ENCODE measurements around the gene ZNF70. TPM values are rescaled to one million over a fixed set of nuclear protein-coding genes. Genes with fewer than 3 reads are reported as not detected.

ZNF70 gene
- total and polyA plus RNA-seq, 9 of the 15 experiments (the other 6 are each of a cell fraction or from before 2014, with no cell fraction given), result 0.14 to 3.3 (median 1.4) TPM

DNA sequence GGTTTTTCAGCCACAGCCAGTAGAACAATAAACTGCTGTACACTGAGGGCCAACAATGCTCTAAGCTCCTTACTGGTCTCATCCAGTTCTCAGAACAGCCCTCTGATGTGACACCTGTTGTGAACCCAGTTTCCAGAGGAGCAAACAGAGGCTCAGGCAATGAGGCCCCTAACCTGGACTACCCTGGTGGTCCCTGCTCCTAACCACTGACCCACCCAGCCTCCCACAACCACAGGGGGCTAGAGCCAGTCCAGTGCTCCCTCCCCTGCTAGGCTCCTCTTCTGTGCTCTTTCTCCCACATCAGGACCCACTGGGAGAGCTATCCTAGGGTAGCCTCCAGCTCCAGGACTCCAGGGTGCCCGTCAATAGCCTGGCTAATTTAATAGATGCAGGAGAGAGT is 31.8 kb upstream of the ZNF70 start:
- no peaks in the 10 kb centered on the region for H3K9me1 ChIP-seq (ENCODE audit: control insufficient read depth, insufficient read depth, low read length)
- ChIA-PET POLR2A (no interaction called here), CTCF (ENCODE audit: low intra/inter-chr PET ratio) (no interaction called here)
- no TSS peak for BruUV-seq (replicated peaks)
- TF ChIP-seq KHSRP (IDR thresholded peaks at IDR 0.05) (no peak), GATAD2B (IDR thresholded peaks at IDR 0.05; ENCODE audit: borderline replicate concordance) (no peak), ZNF778 (CRISPR knock-in tag; IDR thresholded peaks at IDR 0.05) (no peak), RFX7 (CRISPR knock-in tag; IDR thresholded peaks at IDR 0.05) (no peak), HNRNPH1 (optimal IDR thresholded peaks at IDR 0.05; ENCODE audit: low read depth, low read length) (no peak), KAT8 (IDR thresholded peaks at IDR 0.05; ENCODE audit: low read depth) (no peak), EHMT2 (IDR thresholded peaks at IDR 0.05) (no peak), NFE2 (IDR thresholded peaks at IDR 0.05; ENCODE audit: low read depth) (no peak), SIX5 (IDR thresholded peaks at IDR 0.05; ENCODE audit: borderline replicate concordance in 1 of 2, insufficient read depth in 1 of 2, low read depth in 1 of 2, low read length in 2 of 2) (no peak), CBX8 (IDR thresholded peaks at IDR 0.05; ENCODE audit: borderline replicate concordance, extremely low read depth, low read depth, low read length, poor library complexity, severe bottlenecking) (no peak), ZNF551 (CRISPR knock-in tag; IDR thresholded peaks at IDR 0.05) (no peak), ZNF133 (CRISPR knock-in tag; IDR thresholded peaks at IDR 0.05) (no peak), ESRRA (IDR thresholded peaks at IDR 0.05; ENCODE audit: borderline replicate concordance, low read depth) (no peak), ZNF143 (CRISPR knock-in tag; IDR thresholded peaks at IDR 0.05) (no peak), NFIX (CRISPR knock-in tag; IDR thresholded peaks at IDR 0.05; ENCODE audit: low read depth) (no peak), IFI16 (CRISPR knock-in tag; IDR thresholded peaks at IDR 0.05) (no peak)
- FAIRE-seq (no peak), DNase-seq (ENCODE audit: extremely low read depth in 1 of 4, low spot score in 3 of 4) (no peak), ATAC-seq (no peak)
- H3K27ac ChIP-seq (ENCODE audit: extremely low read depth, low read depth, low read length), result no peak overlapping the region
- no peaks in the 10 kb centered on the region for H3K9me3 ChIP-seq (replicated peaks; ENCODE audit: control insufficient read depth, insufficient read depth, low read depth, low read length)
- in situ Hi-C loops (cut with MboI), result no loop called here
- H3K4me3 ChIP-seq, result no peak overlapping the region
- WGBS (ENCODE audit: insufficient coverage, low coverage, missing lambda C conversion rate), result 36% methylated on average over 1 of the region's 1 CpG
- H3K4me2 ChIP-seq (ENCODE audit: insufficient read depth, low read length), result no peak overlapping the region
- H3K27me3 ChIP-seq (ENCODE audit: control insufficient read depth in 2 of 2, insufficient read depth in 2 of 2, low read length in 2 of 2), result no peaks in the 10 kb centered on the region
- H3K36me3 ChIP-seq (ENCODE audit: control insufficient read depth, insufficient read depth, low read length), result no peaks in the 10 kb centered on the region
- no peak overlapping the region for H3K9ac ChIP-seq (ENCODE audit: insufficient read depth in 1 of 2, low read depth in 2 of 2, low read length in 2 of 2)
- peaks cover 4% of the 10 kb centered on the region for H4K20me1 ChIP-seq (replicated peaks; ENCODE audit: control insufficient read depth, insufficient read depth, low read length)
- H2AFZ ChIP-seq (ENCODE audit: low read depth, low read length), result no peak overlapping the region
- peaks cover 7 to 30% of the 10 kb centered on the region in 2 experiments; a peak in 4 of 5 replicates for H3K4me1 ChIP-seq (replicated peaks in 1 of 2; ENCODE audit: control insufficient read depth in 2 of 2, insufficient read depth in 2 of 2, low read length in 2 of 2)
- peaks cover 5% of the 10 kb centered on the region for H3K79me2 ChIP-seq (ENCODE audit: control insufficient read depth, insufficient read depth, low read length)
- intact Hi-C loops (cut with micrococcal nuclease), result no loop called here

Measured in K562 (cell line).